Renal cortical epithelial cell (primary cell): ENCODE measurements around the gene PRKG1. TPM values are rescaled to one million over a fixed set of nuclear protein-coding genes. Genes with fewer than 3 reads are reported as not detected.
"Not testable (repeated sequence)": the region's sequence is repeated elsewhere in the genome, so short reads cannot be mapped to it uniquely, and the experiment has no call there.

Experiments used
- DNase-seq: peaks from one replicate; pipeline ENCODE4 v3.0.0-alpha.2; 2011; ENCODE audit warnings: low read depth
- total RNA-seq: library from RNA; depleted of rRNA; stranded (reverse); fragments of >200 nt; gene quantifications from 2 replicates; pipeline ENCODE4 v1.2.3, GENCODE V29; 2014

Gene PRKG1
- total RNA-seq, 1 donor from 2014 or later, result 2.3 TPM

DNA sequence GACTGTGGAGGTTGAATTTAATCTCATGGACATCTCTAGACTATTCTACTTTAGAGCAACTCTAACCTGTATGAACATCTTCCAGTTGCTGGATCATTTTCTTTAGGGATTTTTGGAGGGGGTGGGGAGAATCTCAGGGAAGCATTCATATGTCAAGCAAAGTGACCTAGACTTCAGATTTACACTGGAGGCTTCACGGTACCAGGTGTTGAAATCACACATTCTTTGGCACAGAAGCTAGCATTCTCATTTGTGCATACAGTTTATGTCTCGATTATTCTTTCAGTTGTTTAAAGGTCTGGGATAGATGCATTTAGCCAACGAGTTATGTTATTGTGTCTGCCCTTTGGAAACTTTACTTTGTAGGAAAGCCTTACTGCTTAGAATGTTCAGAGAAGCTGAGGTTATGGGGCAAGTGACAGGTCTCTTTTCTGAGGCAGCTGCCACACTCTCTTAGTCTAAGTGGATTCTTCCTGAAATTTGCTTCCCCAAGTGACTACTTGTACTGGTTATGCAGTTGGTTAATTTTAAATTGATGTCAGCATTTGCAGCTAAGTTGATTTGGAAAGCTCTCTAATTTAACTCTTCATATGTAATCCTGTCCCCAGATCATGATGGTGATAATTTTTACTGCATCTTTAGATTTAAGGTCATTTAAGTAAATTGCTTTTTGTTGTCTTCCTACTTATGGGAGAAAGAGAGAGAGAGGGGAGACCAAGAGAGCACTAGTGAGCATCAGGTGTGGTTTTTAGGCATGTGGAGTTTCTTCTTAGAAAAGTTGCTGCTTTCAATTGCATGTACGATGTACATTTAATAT is 153.8 kb downstream of the PRKG1 start:
- no peak for DNase-seq

DNA sequence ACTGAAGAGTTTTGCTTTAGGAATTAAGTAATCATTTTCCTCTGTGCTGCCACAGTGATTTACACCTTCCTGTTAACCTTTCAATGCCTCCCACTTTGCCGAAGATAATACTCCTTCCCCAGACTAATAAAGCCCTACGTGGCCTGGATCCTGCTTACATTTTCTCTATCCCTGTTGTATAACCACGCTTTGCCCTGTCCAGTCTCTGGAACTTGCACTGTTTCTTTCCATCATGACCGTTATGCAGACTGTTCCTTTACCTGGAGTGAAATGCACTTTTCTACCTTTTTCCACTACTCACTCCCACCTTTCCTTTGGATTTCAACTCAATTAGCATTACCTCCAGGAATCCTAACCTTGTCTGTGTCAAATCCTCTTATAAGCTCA is 154.4 kb downstream of the PRKG1 start:
- no peak for DNase-seq

GRCh38 chr10:51230887-51231585 is 156.7 kb downstream of the PRKG1 start:
- DNase-seq, result peak; percentile 26

DNA sequence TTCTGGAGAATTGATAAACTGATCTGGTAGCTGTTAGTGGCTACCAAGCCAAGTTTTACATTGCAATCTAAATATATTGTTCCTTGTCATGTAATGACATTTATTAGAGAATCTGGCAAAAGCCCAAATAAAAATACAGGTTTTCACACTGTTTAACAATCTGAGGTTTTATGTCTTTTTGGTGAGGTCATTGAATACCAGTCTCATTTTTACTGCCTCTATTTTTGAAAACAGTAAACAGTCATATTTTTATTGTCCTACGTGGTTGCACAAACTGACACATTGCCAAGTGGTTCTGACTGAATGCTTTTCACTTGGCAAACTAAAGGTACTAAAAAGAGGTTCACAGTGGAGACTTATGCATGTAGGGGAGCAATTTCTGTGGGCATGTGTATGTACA is 157.5 kb downstream of the PRKG1 start:
- peak; percentile 51 for DNase-seq

DNA sequence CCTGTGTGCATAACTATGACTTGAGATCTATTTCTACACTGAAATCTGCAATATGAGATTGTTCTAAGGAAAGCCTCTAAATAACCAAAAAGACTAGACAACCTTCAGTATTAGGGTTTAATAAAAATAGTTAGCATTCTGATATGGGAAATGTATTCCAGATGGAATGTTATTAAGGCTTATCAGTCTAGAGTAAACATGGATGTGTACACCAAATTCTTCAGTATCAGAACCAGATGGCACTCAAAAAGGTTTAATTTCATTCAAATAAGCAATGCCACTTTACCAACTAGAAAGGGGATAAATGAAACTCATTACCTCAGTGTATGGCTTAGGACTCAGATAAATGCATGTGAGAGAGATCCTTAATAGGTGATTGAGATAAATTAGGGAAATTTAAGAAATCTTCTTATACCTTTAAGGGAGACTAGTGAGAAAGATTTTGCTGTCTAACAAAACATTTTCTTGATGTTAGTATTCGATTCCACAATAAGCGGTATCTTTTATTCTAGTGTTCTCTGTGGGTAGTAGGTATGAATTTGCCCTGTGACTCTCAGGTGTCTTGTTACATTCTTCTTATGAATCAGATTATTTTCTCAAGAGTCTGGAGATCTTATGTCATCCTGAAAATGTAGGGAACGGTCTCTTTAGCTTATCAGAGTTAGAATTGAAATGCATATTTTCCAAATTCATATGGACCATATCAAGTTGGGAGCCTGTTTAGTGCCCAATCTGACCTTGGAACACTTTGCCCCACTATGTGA is 159.2 kb downstream of the PRKG1 start:
- no peak for DNase-seq

- DNase-seq, result no peak
These were observed 161.6 kb downstream of the PRKG1 start for GRCh38 chr10:51235865-51236264.

DNA sequence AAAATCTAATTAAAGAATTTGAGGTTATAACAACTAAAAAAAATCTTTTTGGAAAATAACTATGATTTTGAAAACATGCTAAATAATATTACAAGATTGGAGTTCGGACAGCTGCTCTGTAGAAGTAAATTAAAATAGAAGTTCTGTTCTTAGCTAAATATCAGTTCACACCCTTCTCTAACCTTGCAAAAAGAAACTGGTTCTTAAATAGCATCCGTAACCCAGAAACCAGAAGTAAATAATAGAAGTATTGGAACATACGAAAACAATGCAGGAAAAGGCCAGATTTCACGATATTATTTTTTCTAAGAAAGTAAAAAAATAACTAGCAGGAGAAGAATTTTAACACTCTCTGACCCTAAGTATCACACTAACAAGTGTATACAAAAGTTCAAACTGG is 164.7 kb downstream of the PRKG1 start:
- no peak for DNase-seq

GRCh38 chr10:51241461-51241860 is 167.2 kb downstream of the PRKG1 start:
- no peak for DNase-seq

- peak; percentile 44 for DNase-seq
These were observed 168.1 kb downstream of the PRKG1 start for GRCh38 chr10:51242393-51242792.

DNA sequence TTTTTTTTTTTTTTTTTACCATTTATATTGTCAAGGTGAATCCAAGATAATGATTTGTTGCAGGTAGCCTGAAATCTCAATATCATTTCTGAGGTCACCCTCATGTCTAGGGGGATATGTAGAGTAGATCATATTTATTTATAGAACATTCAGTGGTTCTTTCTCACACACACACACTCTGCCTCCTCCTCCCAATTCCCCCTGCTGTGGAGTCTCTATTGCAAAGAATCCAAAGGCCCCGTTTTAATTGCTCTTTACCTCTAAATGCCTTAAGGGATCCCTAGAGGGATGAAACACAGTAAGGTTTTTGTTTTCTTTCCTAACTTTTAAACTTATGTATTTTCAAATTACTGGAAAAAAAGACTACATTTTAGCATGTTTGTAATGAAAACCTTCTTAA is 170.0 kb downstream of the PRKG1 start:
- DNase-seq, result no peak

GRCh38 chr10:51244748-51245490 is 170.6 kb downstream of the PRKG1 start:
- peak; percentile 91 for DNase-seq

GRCh38 chr10:51246156-51246555 is 171.9 kb downstream of the PRKG1 start:
- no peak for DNase-seq

DNA sequence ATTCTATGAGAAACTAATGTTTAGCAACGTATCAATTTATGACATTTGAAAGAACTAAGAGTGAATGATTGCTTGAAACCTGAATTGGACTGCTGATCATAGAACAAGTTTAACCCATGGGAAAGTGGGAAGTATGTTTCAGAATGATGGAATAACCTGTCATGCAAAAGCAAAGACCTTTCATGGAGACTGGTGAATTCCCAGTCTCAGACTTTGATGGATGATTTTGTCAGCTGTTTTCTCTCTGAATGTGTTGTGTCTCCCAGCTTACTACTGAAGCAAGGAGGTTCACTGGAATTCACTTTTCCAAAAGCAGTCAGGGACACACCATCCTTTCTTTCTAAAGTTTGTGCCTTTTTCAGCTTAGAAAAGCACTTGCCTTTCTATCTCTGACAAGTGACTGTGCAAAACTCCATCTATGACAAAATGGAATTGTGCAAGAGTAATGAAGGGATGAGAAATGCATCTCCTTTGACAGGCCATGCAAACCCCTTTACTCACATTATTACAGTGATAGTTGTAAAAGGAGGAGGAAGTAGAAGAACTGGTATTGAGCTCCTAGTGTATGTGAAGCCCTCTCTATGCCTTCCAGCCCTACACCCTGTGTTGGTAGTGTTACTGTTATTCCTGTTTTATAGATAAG is 176.1 kb downstream of the PRKG1 start:
- no peak for DNase-seq

- DNase-seq, result peak; percentile 22
These were observed 176.8 kb downstream of the PRKG1 start for GRCh38 chr10:51251110-51251509.

GRCh38 chr10:51255381-51255780 is 181.1 kb downstream of the PRKG1 start:
- no peak for DNase-seq

GRCh38 chr10:51257511-51258248 is 183.4 kb downstream of the PRKG1 start:
- no peak for DNase-seq

DNA sequence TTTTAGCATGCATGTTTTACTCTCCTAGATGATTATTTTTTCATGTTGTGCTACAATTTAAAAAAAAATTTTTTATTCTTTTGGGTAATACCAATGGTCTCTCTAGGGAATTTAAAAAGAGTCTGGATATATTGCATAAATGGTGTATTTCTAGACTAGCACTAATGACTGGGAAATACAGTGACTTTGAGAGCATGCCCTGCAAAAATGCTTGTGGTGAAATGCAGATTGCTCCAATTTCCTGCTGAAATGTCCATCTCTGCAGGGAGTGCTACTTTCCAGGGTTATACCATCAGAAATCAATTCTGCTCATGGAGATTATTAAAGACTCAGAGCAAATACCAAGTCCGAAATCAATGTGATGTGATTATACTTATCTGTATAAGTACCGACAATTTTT is 186.1 kb downstream of the PRKG1 start:
- no peak for DNase-seq

- no peak for DNase-seq
These were observed 192.2 kb downstream of the PRKG1 start for GRCh38 chr10:51266496-51266895.

GRCh38 chr10:51267980-51268570 is 193.8 kb downstream of the PRKG1 start:
- DNase-seq, result not testable (repeated sequence)

GRCh38 chr10:51269821-51270220 is 195.5 kb downstream of the PRKG1 start:
- DNase-seq, result peak; percentile 61
